Osteoblast (primary cell): Measurements from ENCODE around the gene ULBP1. TPM values are rescaled to one million over a fixed set of nuclear protein-coding genes. Genes with fewer than 3 reads are reported as not detected.
"Not testable (repeated sequence)": the region's sequence is repeated elsewhere in the genome, so short reads cannot be mapped to it uniquely, and the experiment has no call there.

Experiments used
- DNase-seq: peaks from one replicate; pipeline ENCODE4 v3.0.0; 2011; ENCODE audit warnings: low spot score, mixed read lengths; ENCODE audit not compliant: insufficient read length; ENCODE audit errors: missing footprints
- H2AFZ ChIP-seq: 2 replicates; pipeline ENCODE4 v1.6.0; 2011; ENCODE audit warnings: mild to moderate bottlenecking, low read length
- H3K27ac ChIP-seq: 2 replicates; pipeline ENCODE4 v1.5.1; 2011; ENCODE audit warnings: mild to moderate bottlenecking, low read depth, low read length, moderate library complexity
- H3K27me3 ChIP-seq: 2 replicates; pipeline ENCODE4 v1.6.0; 2012; ENCODE audit warnings: mild to moderate bottlenecking, control low read depth, inconsistent platforms, low read length, moderate library complexity; ENCODE audit not compliant: insufficient read depth
- H3K36me3 ChIP-seq: 2 replicates; pipeline ENCODE4 v1.5.1; 2011; ENCODE audit warnings: mild to moderate bottlenecking, low read length, control low read depth, moderate library complexity; ENCODE audit not compliant: insufficient read depth
- H3K4me1 ChIP-seq: 2 replicates; pipeline ENCODE4 v1.5.1; 2011; ENCODE audit warnings: mild to moderate bottlenecking, low read length, control low read depth, moderate library complexity; ENCODE audit not compliant: insufficient read depth
- H3K4me2 ChIP-seq: 2 replicates; pipeline ENCODE4 v1.6.0; 2011; ENCODE audit warnings: mild to moderate bottlenecking, low read length; ENCODE audit not compliant: insufficient read depth
- H3K4me3 ChIP-seq: fragments of 200-600 bp; sonication (generic); 3 replicates; pipeline ENCODE4 v1.5.1; 2012; ENCODE audit warnings: mild to moderate bottlenecking, low read length, inconsistent platforms; ENCODE audit not compliant: insufficient read depth
- H3K79me2 ChIP-seq: 2 replicates; pipeline ENCODE4 v1.6.0; 2012; ENCODE audit warnings: mild to moderate bottlenecking, low read length, control low read depth, inconsistent platforms; ENCODE audit not compliant: insufficient read depth
- H3K9me3 ChIP-seq: 2 replicates; pipeline ENCODE4 v1.5.1; 2011; ENCODE audit warnings: low read depth, low read length, control low read depth
- H4K20me1 ChIP-seq: 2 replicates; pipeline ENCODE4 v1.6.0; 2012; ENCODE audit warnings: mild to moderate bottlenecking, low read length, control low read depth; ENCODE audit not compliant: insufficient read depth
- CTCF ChIP-seq: IDR thresholded peaks from 2 replicates; pipeline ENCODE4 v1.5.1; 2011; ENCODE audit warnings: mild to moderate bottlenecking, low read depth, low read length, moderate library complexity; ENCODE audit errors: extremely low read depth
- total RNA-seq: library from RNA; depleted of rRNA; stranded (reverse); fragments of >200 nt; gene quantifications from 2 replicates; pipeline ENCODE4 v1.2.3, GENCODE V29; 2012

Gene ULBP1
- total RNA-seq, 1 donor: 0.72 TPM

DNA sequence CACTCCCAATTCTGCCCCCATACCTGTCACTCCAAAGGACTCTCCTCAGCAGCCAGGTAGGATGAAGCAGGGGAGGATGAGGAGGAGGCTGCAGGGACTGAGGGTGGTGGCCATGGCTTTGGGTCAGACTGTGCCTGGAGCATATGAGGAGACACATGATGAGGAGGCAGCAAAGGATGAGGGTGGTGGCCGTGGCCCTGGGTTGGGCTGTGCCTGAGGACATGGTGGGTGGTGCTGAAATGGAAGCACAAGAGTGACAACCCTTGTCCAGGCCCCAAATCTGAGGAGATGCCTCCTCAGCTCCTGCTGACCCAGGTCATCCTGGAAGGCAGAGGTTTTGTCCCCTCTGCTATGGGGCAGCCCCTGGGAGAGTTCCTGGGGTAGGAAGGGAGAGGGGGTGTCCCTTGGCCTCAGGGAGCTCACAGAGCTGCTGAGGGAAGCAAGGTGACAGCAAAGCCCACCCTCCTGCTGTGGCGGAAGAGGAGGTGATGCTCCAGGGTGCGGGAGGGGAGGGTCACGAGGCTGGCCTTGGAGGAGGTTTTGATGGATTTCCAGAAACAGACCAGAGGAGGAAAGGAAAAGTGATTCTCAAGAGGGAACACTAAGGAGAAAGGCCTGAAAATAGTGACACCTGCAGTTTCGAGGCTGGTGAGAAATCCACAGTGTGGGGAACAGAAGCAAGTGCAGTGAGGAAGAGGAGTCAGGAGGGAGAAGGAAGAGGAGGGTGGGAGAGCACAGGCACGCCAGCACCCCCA, 45.4 kb upstream of the ULBP1 start:
- Histone ChIP-seq H4K20me1 (no peaks in the 10 kb centered on the region), H3K36me3 (no peaks in the 10 kb centered on the region), H3K27ac (no peak overlapping the region), H3K4me1 (peaks cover 2% of the 10 kb centered on the region), H3K4me2 (no peak overlapping the region), H2AFZ (no peak overlapping the region), H3K79me2 (no peaks in the 10 kb centered on the region), H3K4me3 (no peak overlapping the region), H3K9me3 (no peaks in the 10 kb centered on the region), H3K27me3 (no peaks in the 10 kb centered on the region)
- TF ChIP-seq CTCF: no peak
- no peak for DNase-seq

- DNase-seq: peak; percentile 62
- H3K9me3 ChIP-seq, H3K4me3 ChIP-seq, H3K4me1 ChIP-seq, H3K27me3 ChIP-seq, H3K79me2 ChIP-seq, H2AFZ ChIP-seq, H3K4me2 ChIP-seq, H3K27ac ChIP-seq, H4K20me1 ChIP-seq, H3K36me3 ChIP-seq: not testable (repeated sequence)
Observed at GRCh38 chr6:149919126-149919833, 44.5 kb upstream of the ULBP1 start.

DNA sequence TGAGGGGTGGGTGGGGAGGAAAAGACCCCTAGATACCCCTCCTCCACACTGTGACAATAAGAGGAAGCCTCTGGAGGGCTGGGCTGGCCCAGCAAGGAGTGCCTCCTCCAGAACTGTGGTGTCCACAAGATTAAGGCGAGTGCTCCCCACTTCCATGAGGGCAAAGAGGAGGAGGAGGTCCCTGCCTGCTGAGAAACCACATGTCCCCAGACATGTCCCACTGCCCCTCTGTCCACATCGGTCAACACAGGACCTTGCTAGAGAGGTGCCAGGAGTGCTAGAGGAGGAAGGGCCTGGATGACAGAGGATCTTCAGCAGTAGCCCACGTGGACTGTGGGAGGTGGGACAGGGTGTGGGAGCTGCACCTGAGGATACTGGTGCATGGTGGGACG, 43.9 kb upstream of the ULBP1 start:
- H3K36me3 ChIP-seq: no peaks in the 10 kb centered on the region
- H3K27ac ChIP-seq: no peak overlapping the region
- no peaks in the 10 kb centered on the region for H3K9me3 ChIP-seq
- peaks cover 3% of the 10 kb centered on the region for H3K4me1 ChIP-seq
- no peak overlapping the region for H3K4me2 ChIP-seq
- no peaks in the 10 kb centered on the region for H4K20me1 ChIP-seq
- DNase-seq: no peak
- no peak overlapping the region for H2AFZ ChIP-seq
- no peak for TF ChIP-seq CTCF
- H3K4me3 ChIP-seq: no peak overlapping the region
- H3K27me3 ChIP-seq: no peaks in the 10 kb centered on the region
- no peaks in the 10 kb centered on the region for H3K79me2 ChIP-seq

GRCh38 chr6:149921361-149921760, 42.4 kb upstream of the ULBP1 start:
- Histone ChIP-seq H3K36me3 (no peaks in the 10 kb centered on the region), H4K20me1 (no peaks in the 10 kb centered on the region), H3K4me2 (no peak overlapping the region), H3K9me3 (no peaks in the 10 kb centered on the region), H3K4me3 (no peak overlapping the region), H3K27ac (no peak overlapping the region), H2AFZ (no peak overlapping the region), H3K4me1 (peaks cover 7% of the 10 kb centered on the region), H3K79me2 (no peaks in the 10 kb centered on the region), H3K27me3 (no peaks in the 10 kb centered on the region)
- no peak for TF ChIP-seq CTCF
- no peak for DNase-seq

DNA sequence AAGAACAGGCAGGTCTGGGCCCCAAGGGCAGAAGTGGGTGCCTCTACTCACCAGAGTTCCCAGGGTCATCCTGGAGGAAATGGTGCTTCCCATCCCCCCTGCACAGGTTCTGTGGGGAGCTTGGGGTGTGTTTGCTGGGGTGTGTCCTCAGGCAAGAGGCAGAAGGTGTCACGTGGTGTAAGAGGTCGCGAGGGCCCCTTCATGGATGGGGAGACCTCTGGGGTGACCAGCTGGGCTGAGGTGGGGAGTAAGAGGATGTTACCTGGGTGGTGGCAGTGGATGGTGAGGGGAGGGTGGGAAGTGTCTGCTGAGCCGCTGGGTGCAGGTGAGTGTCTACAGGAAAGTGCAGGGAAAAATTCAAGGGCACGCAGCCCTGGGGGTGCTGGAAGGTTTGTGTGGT, 41.7 kb upstream of the ULBP1 start:
- H3K79me2 ChIP-seq, H3K4me1 ChIP-seq, H4K20me1 ChIP-seq, H3K27me3 ChIP-seq, H2AFZ ChIP-seq, H3K27ac ChIP-seq, H3K36me3 ChIP-seq, H3K9me3 ChIP-seq, DNase-seq: not testable (repeated sequence)
- Histone ChIP-seq H3K4me3 (peak overlapping the region; percentile 70), H3K4me2 (peak overlapping the region; percentile 97)
